Gastrocnemius medialis (tissue), 4 donors: ENCODE measurements around the gene NOL11. TPM values are rescaled to one million over a fixed set of nuclear protein-coding genes. Genes with fewer than 3 reads are reported as not detected.

Experiments used
- ATAC-seq, 2 donors: fragments of 150-250 bp; one replicate each; pipeline ENCODE4 v1.9.1; 2016
- DNase-seq, 2 donors: peaks; one replicate each; pipeline ENCODE4 v3.0.0-alpha.2; 2019
- H3K27ac ChIP-seq, 4 donors: fragments of 200-600 bp; sonication (generic); 1 replicate in 1 of 4; 2 replicates in 3 of 4; pipeline ENCODE4 v1.5.1; 2016 to 2018; ENCODE audit warnings: mild to moderate bottlenecking in 2 of 4, moderate library complexity in 1 of 4
- H3K27me3 ChIP-seq, 3 donors: fragments of 200-600 bp; sonication (generic) in 2 of 3; 1 replicate in 1 of 3; 2 replicates in 2 of 3; pipeline versions ENCODE4 v1.5.1 to v1.6.0; 2016 to 2019; ENCODE audit warnings: mild to moderate bottlenecking in 1 of 3, moderate library complexity in 1 of 3
- H3K36me3 ChIP-seq, 2 donors: fragments of 200-600 bp; sonication (generic) in 1 of 2; one replicate each; pipeline ENCODE4 v1.5.1; 2017 to 2018
- H3K4me1 ChIP-seq, 2 donors: fragments of 200-600 bp; sonication (generic) in 1 of 2; one replicate each; pipeline ENCODE4 v1.5.1; 2016 to 2017; ENCODE audit warnings: mild to moderate bottlenecking in 2 of 2
- H3K4me3 ChIP-seq, 4 donors: fragments of 200-600 bp; sonication (generic) in 3 of 4; 1 replicate in 1 of 4; 2 replicates in 3 of 4; pipeline ENCODE4 v1.5.1; 2016 to 2019; ENCODE audit warnings: mild to moderate bottlenecking in 2 of 4
- H3K9me3 ChIP-seq, 3 donors: fragments of 200-600 bp; sonication (generic) in 2 of 3; 1 replicate in 1 of 3; 2 replicates in 2 of 3; pipeline ENCODE4 v1.5.1; 2016 to 2019
- POLR2A ChIP-seq, 2 donors: fragments of 450-650 bp; IDR thresholded peaks; one replicate each; pipeline ENCODE4 v1.6.1; 2017; ENCODE audit warnings: antibody characterized with exemption in 2 of 2, mild to moderate bottlenecking in 2 of 2, moderate library complexity in 2 of 2
- in situ Hi-C, 4 donors: fragments of 200-750 bp; cut with MboI; loops; one replicate each; pipeline versions ENCODE4 v1.15.0 to v1.8.0; 2017; ENCODE audit warnings: low sequenced_read_pairs in 4 of 4
- intact Hi-C: fragments of 100-400 bp; cut with DNase I; formaldehyde crosslinking; loops from one replicate; pipeline ENCODE4 v1.15.1; 2023; ENCODE audit warnings: low total_unique reads
- total RNA-seq, 4 donors: library from RNA; depleted of rRNA; stranded (reverse); fragments of >200 nt; gene quantifications; one replicate each; pipeline versions ENCODE4 v1.1.0 to v1.2.3, GENCODE V29; 2016
- TF ChIP-seq, protein P1 (sequence below), 5 experiments: fragments of 450-650 bp in 3 of 5; fragments of 200-600 bp in 2 of 5; sonication (generic) in 2 of 5; IDR thresholded peaks in 4 of 5; conservative IDR thresholded peaks in 1 of 5; 1 replicate in 4 of 5; 2 replicates in 1 of 5; pipeline ENCODE4 v1.5.1; 2016 to 2019; ENCODE audit warnings: antibody characterized with exemption in 5 of 5, mild to moderate bottlenecking in 3 of 5, moderate library complexity in 3 of 5

NOL11 gene
- total RNA-seq, 4 donors from 2014 or later = 22.2 to 40.9 (median 36.4) TPM

DNA sequence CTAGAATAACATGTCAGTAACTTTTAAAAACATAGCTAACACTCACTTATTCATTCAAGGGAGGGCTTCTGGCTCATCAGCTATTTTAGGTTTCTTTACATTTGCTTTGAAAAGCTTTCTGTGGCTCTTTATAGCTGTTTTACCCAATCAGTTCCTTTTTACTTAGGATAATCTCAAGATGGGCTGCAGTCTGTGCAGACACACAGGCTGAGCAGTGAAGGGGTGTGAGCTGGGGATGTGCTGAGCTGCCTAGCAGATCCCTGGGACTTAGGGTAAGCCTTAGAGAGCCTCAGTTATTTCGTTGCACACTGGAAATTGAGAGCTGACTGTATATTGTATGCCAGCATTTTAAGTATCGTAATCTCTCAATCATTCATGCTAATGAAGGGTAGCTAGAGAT lies 30.2 kb upstream of the NOL11 start:
- TF ChIP-seq POLR2A (IDR thresholded peaks at IDR 0.05) = no peak
- TF ChIP-seq, protein P1, sequence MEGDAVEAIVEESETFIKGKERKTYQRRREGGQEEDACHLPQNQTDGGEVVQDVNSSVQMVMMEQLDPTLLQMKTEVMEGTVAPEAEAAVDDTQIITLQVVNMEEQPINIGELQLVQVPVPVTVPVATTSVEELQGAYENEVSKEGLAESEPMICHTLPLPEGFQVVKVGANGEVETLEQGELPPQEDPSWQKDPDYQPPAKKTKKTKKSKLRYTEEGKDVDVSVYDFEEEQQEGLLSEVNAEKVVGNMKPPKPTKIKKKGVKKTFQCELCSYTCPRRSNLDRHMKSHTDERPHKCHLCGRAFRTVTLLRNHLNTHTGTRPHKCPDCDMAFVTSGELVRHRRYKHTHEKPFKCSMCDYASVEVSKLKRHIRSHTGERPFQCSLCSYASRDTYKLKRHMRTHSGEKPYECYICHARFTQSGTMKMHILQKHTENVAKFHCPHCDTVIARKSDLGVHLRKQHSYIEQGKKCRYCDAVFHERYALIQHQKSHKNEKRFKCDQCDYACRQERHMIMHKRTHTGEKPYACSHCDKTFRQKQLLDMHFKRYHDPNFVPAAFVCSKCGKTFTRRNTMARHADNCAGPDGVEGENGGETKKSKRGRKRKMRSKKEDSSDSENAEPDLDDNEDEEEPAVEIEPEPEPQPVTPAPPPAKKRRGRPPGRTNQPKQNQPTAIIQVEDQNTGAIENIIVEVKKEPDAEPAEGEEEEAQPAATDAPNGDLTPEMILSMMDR (IDR thresholded peaks at IDR 0.05 in 4 of 5, conservative IDR thresholded peaks at IDR 0.05 in 1 of 5) = no peak
- Histone ChIP-seq H3K9me3 (no peaks in the 10 kb centered on the region), H3K27me3 (no peaks in the 10 kb centered on the region), H3K4me1 (no peaks in the 10 kb centered on the region), H3K4me3 (no peak overlapping the region), H3K27ac (no peak overlapping the region), H3K36me3 (no peaks in the 10 kb centered on the region)
- DNase-seq = no peak
- intact Hi-C loops = loop anchor here (5.0 to 10.0 kb wide), 2 partner anchors 213 to 970 kb away; no protein-coding TSS in a partner anchor
- in situ Hi-C loops = loop anchor here (5.0 to 25.0 kb wide), 4 partner anchors 200 to 315 kb away; partner anchors contain the start of gene PITPNC1 (in 2 of the 4)
- no peak for ATAC-seq

DNA sequence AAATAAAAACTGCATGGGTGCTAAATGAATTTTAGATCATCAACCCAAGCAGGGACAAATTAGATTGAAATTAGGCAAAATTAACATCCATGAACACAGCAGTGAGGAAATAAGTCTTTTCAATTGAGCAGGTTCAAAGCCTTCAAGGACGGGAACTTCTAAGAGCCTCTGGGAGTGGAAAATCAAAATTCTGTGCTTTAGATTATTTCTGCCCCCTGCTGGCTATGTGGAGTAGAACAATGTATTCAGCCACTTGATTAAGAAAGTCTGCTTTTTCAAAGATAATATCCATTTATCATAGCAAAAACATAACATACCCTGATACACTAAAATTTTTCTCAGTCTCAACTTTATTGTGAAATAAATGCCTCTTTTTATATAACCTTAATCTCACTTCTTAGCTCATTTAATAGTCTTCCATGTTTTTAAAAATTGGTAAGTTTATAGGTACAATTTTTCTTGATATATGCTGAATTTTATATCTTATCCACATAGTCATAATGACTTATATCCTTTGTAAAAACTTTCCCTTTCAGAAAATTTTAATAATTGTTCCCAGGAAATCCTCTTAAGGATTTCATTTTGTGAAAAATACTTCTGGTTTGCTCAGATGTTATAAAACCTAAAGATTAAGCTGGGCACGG lies 28.1 kb upstream of the NOL11 start:
- ATAC-seq (peak; percentile 47 to 55), DNase-seq (peak in 1 of 2 donors; percentile 3)
- Histone ChIP-seq H3K4me1 (no peaks in the 10 kb centered on the region), H3K27me3 (no peaks in the 10 kb centered on the region), H3K36me3 (no peaks in the 10 kb centered on the region), H3K27ac (no peak overlapping the region), H3K9me3 (no peaks in the 10 kb centered on the region), H3K4me3 (no peak overlapping the region)
- intact Hi-C loops = loop anchor here (1.0 to 10.0 kb wide), 3 partner anchors 215 to 972 kb away; no protein-coding TSS in a partner anchor
- no peak for TF ChIP-seq POLR2A (IDR thresholded peaks at IDR 0.05)
- TF ChIP-seq, protein P1 (IDR thresholded peaks at IDR 0.05 in 4 of 5, conservative IDR thresholded peaks at IDR 0.05 in 1 of 5) = peak; percentile 65 to 80 (median 77)
- in situ Hi-C loops = loop anchor here (5.0 to 25.0 kb wide), 4 partner anchors 202 to 317 kb away; partner anchors contain the start of gene PITPNC1 (in 2 of the 4)

DNA sequence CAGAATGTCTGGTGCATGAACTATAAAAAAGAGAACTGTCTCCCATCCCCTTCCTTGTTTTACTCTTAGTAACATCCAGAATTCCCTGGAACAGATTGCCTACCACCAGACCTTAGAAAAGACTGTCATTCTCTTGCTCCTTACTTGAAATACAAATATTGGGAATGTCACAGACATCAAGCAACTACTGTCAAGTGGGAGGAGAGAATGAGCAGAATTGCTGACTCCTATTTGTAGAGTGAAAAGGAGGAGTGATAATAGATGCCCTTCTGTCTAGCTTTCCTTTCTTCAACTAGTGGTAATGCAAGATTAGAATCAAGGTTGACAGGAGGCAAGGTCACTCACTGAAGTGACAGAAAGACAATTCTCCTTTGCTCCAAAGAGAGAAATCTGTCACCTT lies 23.9 kb upstream of the NOL11 start:
- in situ Hi-C loops = loop anchor here in 1 of 4 donors (25.0 kb wide), 1 partner anchor 207 kb away; no protein-coding TSS in a partner anchor
- ATAC-seq (no peak), DNase-seq (no peak)
- intact Hi-C loops = no loop called here
- Histone ChIP-seq H3K4me1 (no peaks in the 10 kb centered on the region), H3K4me3 (no peak overlapping the region), H3K9me3 (no peaks in the 10 kb centered on the region), H3K27me3 (no peaks in the 10 kb centered on the region), H3K27ac (no peak overlapping the region), H3K36me3 (no peaks in the 10 kb centered on the region)
- TF ChIP-seq POLR2A (IDR thresholded peaks at IDR 0.05) = no peak
- TF ChIP-seq, protein P1 (IDR thresholded peaks at IDR 0.05 in 4 of 5, conservative IDR thresholded peaks at IDR 0.05 in 1 of 5) = no peak

DNA sequence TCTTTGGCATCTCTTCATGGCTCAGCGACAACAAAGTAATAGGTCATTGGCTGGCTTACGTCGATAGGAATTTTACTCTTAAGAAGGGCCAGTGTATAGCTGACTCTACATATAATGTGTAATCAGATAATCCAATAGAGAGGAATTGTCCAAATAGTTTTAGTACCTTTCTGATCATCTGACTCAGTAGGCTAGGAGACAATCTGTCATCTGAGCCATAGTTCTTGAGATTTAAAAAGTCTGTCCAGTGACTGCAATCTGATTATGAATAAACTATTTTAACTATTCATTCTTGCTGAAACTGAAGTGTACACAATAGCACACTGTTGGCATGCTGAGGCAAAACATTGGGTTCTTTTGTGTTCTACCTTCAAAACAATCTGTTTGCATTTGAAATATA lies 21.4 kb upstream of the NOL11 start:
- Histone ChIP-seq H3K4me3 (no peak overlapping the region), H3K36me3 (no peaks in the 10 kb centered on the region), H3K4me1 (no peaks in the 10 kb centered on the region), H3K27me3 (no peaks in the 10 kb centered on the region), H3K27ac (no peak overlapping the region), H3K9me3 (no peaks in the 10 kb centered on the region)
- TF ChIP-seq POLR2A (IDR thresholded peaks at IDR 0.05) = no peak
- TF ChIP-seq, protein P1 (IDR thresholded peaks at IDR 0.05 in 4 of 5, conservative IDR thresholded peaks at IDR 0.05 in 1 of 5) = no peak
- ATAC-seq = no peak
- intact Hi-C loops (no loop called here), in situ Hi-C loops (loop anchor here in 1 of 4 donors (25.0 kb wide), 1 partner anchor 209 kb away; no protein-coding TSS in a partner anchor)
- DNase-seq = no peak
